Measurements from ENCODE around the gene SLC35E4. TPM values are rescaled to one million over a fixed set of nuclear protein-coding genes. Genes with fewer than 3 reads are reported as not detected.

Gene SLC35E4
- total RNA-seq, 4 donors from 2014 or later, result 0.29 to 11.7 (median 3.0) TPM

DNA sequence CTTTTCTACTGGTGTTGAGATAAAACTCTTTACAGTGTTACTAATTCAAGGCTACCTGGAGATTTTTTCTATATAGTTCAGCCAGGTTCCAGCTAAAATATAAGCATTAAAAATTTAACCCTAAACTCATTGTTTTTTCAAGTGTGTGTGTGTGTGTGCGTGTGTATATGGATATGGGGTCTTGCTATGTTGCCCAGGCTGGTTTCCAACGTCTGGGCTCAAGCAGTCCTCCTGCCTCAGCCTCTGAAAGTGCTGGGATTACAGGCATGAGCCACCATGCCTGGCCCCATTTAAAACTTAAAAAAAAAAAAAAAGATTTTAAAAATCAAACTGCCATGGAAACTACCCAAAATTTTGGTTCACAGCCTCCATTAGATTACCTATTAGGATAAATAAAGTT is 39.4 kb upstream of the SLC35E4 start:
- intact Hi-C loops (cut with DNase I; ENCODE audit: low total_unique reads), result no loop called here

DNA sequence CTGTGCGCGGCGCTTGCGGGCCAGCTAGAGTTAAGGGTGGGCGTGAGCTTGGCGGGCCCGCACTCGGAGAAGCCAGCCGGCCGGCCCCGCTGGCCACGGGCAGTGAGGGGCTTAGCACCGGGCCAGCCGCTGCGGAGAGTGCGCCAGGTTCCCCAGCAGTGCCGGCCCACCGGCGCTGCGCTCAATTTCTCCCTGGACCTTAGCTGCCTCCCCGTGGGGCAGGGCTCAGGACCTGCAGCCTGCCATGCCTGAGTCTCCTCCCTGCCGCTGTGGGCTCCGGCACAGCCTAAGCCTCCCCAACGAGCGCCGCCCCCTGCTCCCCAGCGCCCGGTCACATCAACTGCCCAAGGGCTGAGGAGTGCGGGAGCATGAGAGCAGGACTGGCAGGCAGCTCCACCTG is 38.7 kb upstream of the SLC35E4 start:
- Histone ChIP-seq H3K4me1 (no peaks in the 10 kb centered on the region), H3K27me3 (no peaks in the 10 kb centered on the region), H3K27ac (no peak overlapping the region), H3K4me3 (no peak overlapping the region), H3K36me3 (no peaks in the 10 kb centered on the region), H3K9me3 (no peaks in the 10 kb centered on the region)
- no peak for DNase-seq
- intact Hi-C loops (cut with DNase I; ENCODE audit: low total_unique reads), result no loop called here
- TF ChIP-seq, protein P1, sequence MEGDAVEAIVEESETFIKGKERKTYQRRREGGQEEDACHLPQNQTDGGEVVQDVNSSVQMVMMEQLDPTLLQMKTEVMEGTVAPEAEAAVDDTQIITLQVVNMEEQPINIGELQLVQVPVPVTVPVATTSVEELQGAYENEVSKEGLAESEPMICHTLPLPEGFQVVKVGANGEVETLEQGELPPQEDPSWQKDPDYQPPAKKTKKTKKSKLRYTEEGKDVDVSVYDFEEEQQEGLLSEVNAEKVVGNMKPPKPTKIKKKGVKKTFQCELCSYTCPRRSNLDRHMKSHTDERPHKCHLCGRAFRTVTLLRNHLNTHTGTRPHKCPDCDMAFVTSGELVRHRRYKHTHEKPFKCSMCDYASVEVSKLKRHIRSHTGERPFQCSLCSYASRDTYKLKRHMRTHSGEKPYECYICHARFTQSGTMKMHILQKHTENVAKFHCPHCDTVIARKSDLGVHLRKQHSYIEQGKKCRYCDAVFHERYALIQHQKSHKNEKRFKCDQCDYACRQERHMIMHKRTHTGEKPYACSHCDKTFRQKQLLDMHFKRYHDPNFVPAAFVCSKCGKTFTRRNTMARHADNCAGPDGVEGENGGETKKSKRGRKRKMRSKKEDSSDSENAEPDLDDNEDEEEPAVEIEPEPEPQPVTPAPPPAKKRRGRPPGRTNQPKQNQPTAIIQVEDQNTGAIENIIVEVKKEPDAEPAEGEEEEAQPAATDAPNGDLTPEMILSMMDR (IDR thresholded peaks at IDR 0.05), result no peak
- no peak for TF ChIP-seq POLR2A (IDR thresholded peaks at IDR 0.05)

More for the DNA sequence above, 39.4 kb upstream of the SLC35E4 start:
- Histone ChIP-seq H3K27me3 (no peaks in the 10 kb centered on the region), H3K4me3 (no peak overlapping the region), H3K9me3 (no peaks in the 10 kb centered on the region), H3K27ac (no peak overlapping the region), H3K4me1 (peaks cover 0 to under 1% of the 10 kb centered on the region in 2 donors), H3K36me3 (no peaks in the 10 kb centered on the region)
- DNase-seq, result no peak
- no peak for TF ChIP-seq POLR2A (IDR thresholded peaks at IDR 0.05)
- TF ChIP-seq, protein P1 (IDR thresholded peaks at IDR 0.05), result no peak

DNA sequence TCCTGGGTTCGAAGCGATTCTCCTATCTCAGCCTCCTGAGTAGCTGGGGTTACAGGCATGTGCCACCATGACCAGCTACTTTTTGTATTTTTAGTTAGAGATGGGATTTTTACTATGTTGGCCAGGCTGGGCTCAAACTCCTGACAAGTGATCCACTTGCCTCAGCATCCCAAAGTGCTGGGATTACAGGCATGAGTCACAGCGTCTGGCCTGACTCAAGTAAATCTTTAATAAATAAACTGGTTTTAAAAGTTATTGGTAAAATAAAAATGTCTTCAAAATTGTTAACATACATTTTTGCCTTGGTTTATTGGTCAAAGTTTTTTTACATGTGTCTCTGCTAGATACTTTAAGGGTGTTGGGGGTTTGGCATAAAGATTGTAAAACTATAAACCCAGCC is 36.6 kb upstream of the SLC35E4 start:
- TF ChIP-seq POLR2A (IDR thresholded peaks at IDR 0.05), result no peak
- TF ChIP-seq, protein P1 (IDR thresholded peaks at IDR 0.05), result no peak
- Histone ChIP-seq H3K27me3 (no peaks in the 10 kb centered on the region), H3K9me3 (no peaks in the 10 kb centered on the region), H3K27ac (no peak overlapping the region), H3K36me3 (no peaks in the 10 kb centered on the region), H3K4me1 (no peaks in the 10 kb centered on the region), H3K4me3 (no peak overlapping the region)
- DNase-seq, result no peak
- intact Hi-C loops (cut with DNase I; ENCODE audit: low total_unique reads), result no loop called here

DNA sequence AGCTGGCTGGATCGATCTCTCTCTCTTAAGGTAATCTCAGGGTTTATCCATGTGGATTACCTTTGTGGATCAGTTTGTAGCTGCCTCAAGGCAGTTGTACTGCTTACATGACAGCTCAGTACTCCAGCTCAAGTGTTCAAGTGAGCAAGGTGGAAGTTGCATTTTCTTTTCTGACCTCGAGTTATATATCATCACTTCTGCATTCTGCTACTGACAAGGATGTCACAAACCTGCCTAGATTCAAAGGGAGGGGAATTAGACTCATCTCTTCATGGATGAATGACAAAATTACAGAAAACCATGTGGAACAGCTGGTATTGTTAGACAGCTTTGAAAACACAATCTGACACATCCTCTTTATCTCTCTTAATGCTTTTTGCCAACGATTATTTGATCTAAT is 34.7 kb upstream of the SLC35E4 start:
- intact Hi-C loops (cut with DNase I; ENCODE audit: low total_unique reads), result no loop called here
- Histone ChIP-seq H3K4me1 (no peaks in the 10 kb centered on the region), H3K27me3 (no peaks in the 10 kb centered on the region), H3K9me3 (no peaks in the 10 kb centered on the region), H3K4me3 (no peak overlapping the region), H3K27ac (no peak overlapping the region), H3K36me3 (no peaks in the 10 kb centered on the region)
- TF ChIP-seq POLR2A (IDR thresholded peaks at IDR 0.05), result no peak
- TF ChIP-seq, protein P1 (IDR thresholded peaks at IDR 0.05), result no peak
- DNase-seq, result no peak

DNA sequence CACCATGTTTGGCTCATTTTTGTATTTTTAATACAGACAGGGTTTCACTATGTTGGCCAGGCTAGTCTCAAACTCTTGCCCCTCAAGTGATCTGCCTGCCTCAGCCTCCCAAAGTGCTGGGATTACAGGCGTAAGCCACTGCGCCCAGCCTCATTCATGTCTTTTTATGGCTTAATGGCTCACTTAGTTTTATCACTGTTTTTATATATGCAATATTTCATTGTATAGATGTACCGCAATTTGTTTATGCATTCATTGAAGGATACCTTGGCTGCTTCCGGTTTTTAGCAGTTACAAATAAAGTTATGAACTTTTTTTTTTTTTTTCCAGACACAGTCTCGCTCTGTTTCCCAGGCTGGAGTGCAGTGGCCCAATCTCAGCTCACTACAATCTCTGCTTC is 34.1 kb upstream of the SLC35E4 start:
- Histone ChIP-seq H3K9me3 (no peaks in the 10 kb centered on the region), H3K27me3 (no peaks in the 10 kb centered on the region), H3K36me3 (no peaks in the 10 kb centered on the region), H3K27ac (no peak overlapping the region), H3K4me3 (no peak overlapping the region), H3K4me1 (no peaks in the 10 kb centered on the region)
- no peak for DNase-seq
- intact Hi-C loops (cut with DNase I; ENCODE audit: low total_unique reads), result no loop called here
- TF ChIP-seq POLR2A (IDR thresholded peaks at IDR 0.05), result no peak
- TF ChIP-seq, protein P1 (IDR thresholded peaks at IDR 0.05), result no peak

Measured in uterus (tissue), 4 donors.